Left ventricle myocardium inferior (tissue), 1 donor: ENCODE data around the gene ASIC3. TPM values are rescaled to one million over a fixed set of nuclear protein-coding genes. Genes with fewer than 3 reads are reported as not detected.
"Not testable (repeated sequence)": the region's sequence is repeated elsewhere in the genome, so short reads cannot be mapped to it uniquely, and the experiment has no call there.

Experiments
- DNase-seq: peaks from one replicate; pipeline ENCODE4 v3.0.0-alpha.2; 2020
- H3K27ac ChIP-seq: fragments of 200-600 bp; replicated peaks from 2 replicates; pipeline ENCODE4 v1.8.0; 2021
- H3K27me3 ChIP-seq: fragments of 200-600 bp; 2 replicates; pipeline ENCODE4 v1.8.0; 2021; ENCODE audit warnings: low read depth
- H3K36me3 ChIP-seq: fragments of 200-600 bp; 2 replicates; pipeline ENCODE4 v1.8.0; 2021
- H3K4me1 ChIP-seq: fragments of 200-600 bp; 2 replicates; pipeline ENCODE4 v1.8.0; 2021
- H3K4me3 ChIP-seq: fragments of 200-600 bp; 2 replicates; pipeline ENCODE4 v1.8.0; 2021; ENCODE audit warnings: mild to moderate bottlenecking, moderate library complexity
- H3K9me3 ChIP-seq: fragments of 200-600 bp; replicated peaks from 2 replicates; pipeline ENCODE4 v1.8.0; 2021
- CTCF ChIP-seq: fragments of 200-600 bp; IDR thresholded peaks from 2 replicates; pipeline ENCODE4 v1.8.0; 2021; ENCODE audit warnings: antibody characterized with exemption, mild to moderate bottlenecking, borderline replicate concordance
- intact Hi-C: fragments of 100-400 bp; cut with micrococcal nuclease; formaldehyde crosslinking; loops from one replicate; pipeline ENCODE4 v1.11.0; 2022
- total RNA-seq: library from RNA; stranded (reverse); fragmentation: NEBNext Ultra II Directional; extraction: Animal tissue kit (Norgen Biotek cat#: 25700); gene quantifications from one replicate; pipeline ENCODE4 v1.2.1, GENCODE V29; 2021
- donor health status: DM: no; HTN: yes; CAD: no; lungs with severe emphysema.

ASIC3 gene
- total RNA-seq, 1 donor from 2014 or later, result 5.3 TPM

- peak; percentile 85 for TF ChIP-seq CTCF
- peaks cover 4% of the 10 kb centered on the region for H3K36me3 ChIP-seq
- intact Hi-C loops, result no loop called here
- H3K27me3 ChIP-seq, result peaks cover 13% of the 10 kb centered on the region
- DNase-seq, result peak; percentile 74
- no peaks in the 10 kb centered on the region for H3K9me3 ChIP-seq
- H3K4me1 ChIP-seq, result peaks cover 72% of the 10 kb centered on the region
- H3K4me3 ChIP-seq, result peak overlapping the region; percentile 47
- H3K27ac ChIP-seq, result peak overlapping the region; percentile 79
These were observed 39.6 kb upstream of the ASIC3 start for GRCh38 chr7:151008511-151009323.

GRCh38 chr7:151009327-151010036 is 38.8 kb upstream of the ASIC3 start:
- TF ChIP-seq CTCF, result no peak
- H3K4me3 ChIP-seq, result no peak overlapping the region
- H3K36me3 ChIP-seq, result peaks cover 4% of the 10 kb centered on the region
- no peak for DNase-seq
- intact Hi-C loops, result no loop called here
- no peak overlapping the region for H3K27ac ChIP-seq
- H3K9me3 ChIP-seq, result no peaks in the 10 kb centered on the region
- H3K4me1 ChIP-seq, result peaks cover 80% of the 10 kb centered on the region
- peaks cover 18% of the 10 kb centered on the region for H3K27me3 ChIP-seq

GRCh38 chr7:151010037-151010306 is 38.4 kb upstream of the ASIC3 start:
- no peak for TF ChIP-seq CTCF
- intact Hi-C loops, result no loop called here
- Histone ChIP-seq H3K9me3 (no peaks in the 10 kb centered on the region), H3K4me3 (no peak overlapping the region), H3K4me1 (peaks cover 85% of the 10 kb centered on the region), H3K36me3 (peaks cover 4% of the 10 kb centered on the region), H3K27ac (no peak overlapping the region), H3K27me3 (peaks cover 18% of the 10 kb centered on the region)
- DNase-seq, result no peak

- no peak for TF ChIP-seq CTCF
- peak overlapping the region; percentile 27 for H3K27ac ChIP-seq
- H3K4me3 ChIP-seq, result no peak overlapping the region
- H3K9me3 ChIP-seq, result no peaks in the 10 kb centered on the region
- no peaks in the 10 kb centered on the region for H3K36me3 ChIP-seq
- H3K27me3 ChIP-seq, result peaks cover 19% of the 10 kb centered on the region
- DNase-seq, result no peak
- intact Hi-C loops, result no loop called here
- peaks cover 88% of the 10 kb centered on the region for H3K4me1 ChIP-seq
These were observed 37.8 kb upstream of the ASIC3 start for GRCh38 chr7:151010307-151011096.

GRCh38 chr7:151011097-151011409 is 37.3 kb upstream of the ASIC3 start:
- no peak for TF ChIP-seq CTCF
- Histone ChIP-seq H3K27ac (peak overlapping the region; percentile 27), H3K9me3 (no peaks in the 10 kb centered on the region), H3K4me3 (no peak overlapping the region), H3K36me3 (no peaks in the 10 kb centered on the region), H3K27me3 (peaks cover 24% of the 10 kb centered on the region), H3K4me1 (peaks cover 88% of the 10 kb centered on the region)
- intact Hi-C loops, result no loop called here
- no peak for DNase-seq

- DNase-seq, H3K9me3 ChIP-seq, intact Hi-C loops, H3K27ac ChIP-seq, H3K4me3 ChIP-seq, H3K36me3 ChIP-seq: not testable (repeated sequence)
- Histone ChIP-seq H3K27me3 (peaks cover 25% of the 10 kb centered on the region), H3K4me1 (peaks cover 82% of the 10 kb centered on the region)
These were observed 36.7 kb upstream of the ASIC3 start for GRCh38 chr7:151011616-151012015.
